ENCODE measurements around the gene BCL7B. TPM values are rescaled to one million over a fixed set of nuclear protein-coding genes. Genes with fewer than 3 reads are reported as not detected.

The BCL7B gene
- 59.8 to 73.6 TPM (median 68.5 TPM) in 5 replicates for total RNA-seq (2022; extraction: Qiagen RNA extraction)

DNA sequence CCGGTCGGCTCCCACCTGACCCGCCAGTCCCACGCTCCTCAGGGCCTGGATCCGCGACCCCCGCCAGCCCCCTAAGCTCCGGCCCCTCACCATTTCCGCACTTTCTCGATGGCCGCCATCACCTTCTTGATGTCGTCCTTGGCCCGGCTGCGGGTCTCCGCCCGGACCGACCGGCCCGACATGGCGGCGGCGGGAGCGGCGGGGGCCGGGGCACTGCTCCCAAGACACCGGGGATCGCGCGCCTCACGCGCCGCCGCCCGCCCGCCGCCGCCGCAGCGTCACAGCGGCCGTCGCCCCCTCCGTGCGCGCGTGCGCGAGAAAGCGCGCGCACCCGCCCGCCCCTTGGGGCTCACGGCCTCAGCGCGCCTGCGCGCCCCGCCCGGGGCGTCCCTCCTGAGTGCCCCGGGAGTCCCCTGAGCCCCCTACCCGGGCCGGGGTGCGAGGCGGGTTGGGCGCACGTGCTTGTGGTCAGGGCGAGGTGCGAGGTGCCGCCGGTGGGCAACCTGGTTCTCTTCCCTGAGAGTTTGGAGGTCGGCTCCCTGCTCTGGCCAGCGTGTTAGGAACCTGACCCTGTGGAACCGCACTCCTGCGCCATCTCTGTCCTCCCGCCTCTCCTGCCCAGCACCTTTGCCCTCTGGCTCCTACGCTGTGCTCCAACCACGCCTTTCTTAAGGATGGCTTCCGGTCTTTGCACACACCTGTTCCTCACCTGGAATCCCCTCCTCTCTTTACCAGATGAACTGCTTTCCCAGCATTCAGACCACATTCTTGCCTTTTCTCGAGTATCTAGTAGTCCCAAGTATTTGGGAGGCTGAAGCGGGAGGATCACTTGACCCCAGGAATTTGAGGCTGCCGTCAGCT, at the start of gene BCL7B:
BCL7B (minus strand) TSS at position 294 of the 861 bp plus-strand sequence; CDS start at position 182, 112 bp downstream.

DNA sequence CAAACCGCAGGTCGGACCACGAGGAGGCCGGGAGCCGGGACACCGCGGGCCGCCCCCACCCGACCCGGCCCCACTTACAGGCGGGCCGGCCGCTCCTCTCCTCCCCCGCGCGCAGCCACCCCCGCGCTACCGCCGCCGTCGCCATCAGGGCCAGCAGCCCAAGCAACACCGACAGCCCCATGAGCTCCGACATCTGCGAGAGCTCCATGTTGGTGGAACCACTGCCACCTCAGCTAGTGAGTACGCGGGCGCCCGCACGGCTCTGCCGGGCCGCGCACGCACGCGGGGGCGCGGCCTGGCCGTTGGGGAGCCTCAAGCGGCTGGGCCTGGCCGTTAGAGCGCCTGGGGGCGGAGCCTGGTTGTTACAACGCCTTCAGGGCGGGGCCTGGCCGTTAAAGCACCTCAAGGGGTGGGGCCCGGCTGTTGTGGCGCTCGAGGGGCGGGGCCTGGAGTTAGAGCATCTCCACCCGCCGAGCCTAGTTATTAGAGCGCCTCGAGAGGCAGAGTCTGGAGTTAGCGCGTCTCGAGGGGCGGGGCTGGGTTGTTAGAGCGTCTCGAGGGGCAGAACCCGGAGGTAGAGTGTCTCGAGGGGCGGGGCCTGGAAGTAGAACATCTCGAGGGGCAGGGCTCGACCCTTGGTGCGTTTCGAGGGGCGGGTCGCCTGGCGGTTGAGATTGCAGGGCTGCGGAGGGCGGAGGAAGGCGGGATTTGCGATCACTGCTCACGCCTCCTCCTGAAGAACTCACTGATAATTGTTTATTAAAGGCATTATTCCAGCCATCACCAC, 21.0 kb upstream of the BCL7B start, which contains the start of gene TBL2:
TBL2 (minus strand) TSS at position 238 of the 787 bp plus-strand sequence; CDS start at position 208, 30 bp downstream.

DNA sequence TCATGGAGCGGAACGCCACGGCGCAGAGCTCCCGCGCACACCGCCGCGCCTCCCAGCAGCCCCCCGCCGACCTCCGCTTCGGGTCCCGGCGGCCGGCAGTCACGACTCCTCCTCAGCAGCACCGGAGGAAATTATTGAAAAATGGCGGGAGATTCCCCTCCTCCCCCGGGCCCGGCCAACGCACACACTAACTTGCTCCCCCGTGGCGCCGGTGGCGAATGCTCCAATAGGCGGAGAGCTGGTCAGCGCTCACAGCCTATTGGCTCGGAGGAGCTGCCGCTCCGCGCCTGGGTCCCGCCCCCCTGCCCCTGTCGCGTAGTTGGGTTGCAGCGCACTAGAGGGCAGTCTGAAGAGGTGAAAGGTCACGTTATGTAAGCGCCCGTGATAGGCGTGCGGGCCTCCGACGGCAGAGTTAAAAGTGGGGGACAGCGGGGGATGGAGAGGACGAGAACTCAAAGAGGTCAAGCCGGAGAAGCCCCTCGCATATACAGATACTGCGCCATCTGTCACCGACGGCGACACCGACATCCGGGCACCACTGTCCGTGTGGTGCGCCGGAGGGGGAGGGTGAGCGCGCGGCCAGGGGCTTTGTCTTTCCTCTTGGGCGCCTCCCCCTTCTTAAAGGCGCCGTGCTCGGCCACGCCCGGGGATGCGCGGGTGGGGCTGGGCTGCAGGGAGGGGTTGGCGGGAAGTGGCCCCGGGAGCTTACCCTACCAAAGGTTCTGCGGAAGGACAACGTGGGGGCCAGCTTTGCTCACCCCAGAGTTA, 35.2 kb downstream of the BCL7B start, which contains the start of gene BAZ1B:
BAZ1B (minus strand) TSS at position 189 of the 768 bp plus-strand sequence. CDS start 360 bp downstream, outside the sequence.

Other genes with a start within 250 kb of the BCL7B start
- gene NSUN5, start 248.9 kb downstream of the BCL7B start, total RNA-seq (2022; extraction: Qiagen RNA extraction), result 60.0 to 70.8 TPM (median 65.7 TPM) in 5 replicates
- gene TRIM50, start 229.6 kb downstream of the BCL7B start, total RNA-seq (2022; extraction: Qiagen RNA extraction), result not detected in 5 replicates
- gene FKBP6, start 229.5 kb downstream of the BCL7B start, total RNA-seq (2022; extraction: Qiagen RNA extraction), result not detected in 5 replicates
- 1.5 to 2.1 TPM (median 2.0 TPM) in 5 replicates for gene FZD9, start 123.9 kb downstream of the BCL7B start, total RNA-seq (2022; extraction: Qiagen RNA extraction)
- 49.4 to 74.8 TPM (median 54.3 TPM) in 5 replicates for gene BAZ1B, start 35.4 kb downstream of the BCL7B start, total RNA-seq (2022; extraction: Qiagen RNA extraction)
- 49.3 to 61.5 TPM (median 51.4 TPM) in 5 replicates for gene TBL2, start 20.9 kb upstream of the BCL7B start, total RNA-seq (2022; extraction: Qiagen RNA extraction)
- 0.75 to 1.2 TPM (median 1.1 TPM) in 5 replicates for gene MLXIPL, start 66.8 kb upstream of the BCL7B start, total RNA-seq (2022; extraction: Qiagen RNA extraction)
- 3.1 to 5.7 TPM (median 4.8 TPM) in 5 replicates for gene VPS37D, start 110.1 kb upstream of the BCL7B start, total RNA-seq (2022; extraction: Qiagen RNA extraction)
- gene DNAJC30, start 125.8 kb upstream of the BCL7B start, total RNA-seq (2022; extraction: Qiagen RNA extraction), result 7.5 to 10.1 TPM (median 9.8 TPM) in 5 replicates
- 123 to 168 TPM (median 132 TPM) in 5 replicates for gene BUD23, start 125.9 kb upstream of the BCL7B start, total RNA-seq (2022; extraction: Qiagen RNA extraction)
- 68.6 to 73.4 TPM (median 71.1 TPM) in 5 replicates for gene STX1A, start 162.0 kb upstream of the BCL7B start, total RNA-seq (2022; extraction: Qiagen RNA extraction)
- 20.5 to 27.5 TPM (median 25.9 TPM) in 5 replicates for gene ABHD11, start 181.1 kb upstream of the BCL7B start, total RNA-seq (2022; extraction: Qiagen RNA extraction)
- 1.6 to 3.8 TPM (median 3.4 TPM) in 5 replicates for gene CLDN3, start 212.6 kb upstream of the BCL7B start, total RNA-seq (2022; extraction: Qiagen RNA extraction)

Measured in A549 treated with Hydrocortisone at 1 μM for 4 hours (cell line).